ENCODE measurements around the gene ZNF407.

Gene ZNF407

GRCh38 chr18:75104483-75104882 is 506.8 kb downstream of the ZNF407 start:
- no peak for DNase-seq (ENCODE audit: low read depth)

GRCh38 chr18:75105551-75106254 is 508.0 kb downstream of the ZNF407 start:
- DNase-seq (ENCODE audit: low read depth), result no peak

- no peak for DNase-seq (ENCODE audit: low read depth)
Measured at GRCh38 chr18:75106746-75107145, 509.1 kb downstream of the ZNF407 start.

GRCh38 chr18:75107196-75107930 is 509.7 kb downstream of the ZNF407 start:
- DNase-seq (ENCODE audit: low read depth), result no peak

GRCh38 chr18:75107931-75108276 is 510.2 kb downstream of the ZNF407 start:
- no peak for DNase-seq (ENCODE audit: low read depth)

GRCh38 chr18:75108579-75109318 is 511.1 kb downstream of the ZNF407 start:
- DNase-seq (ENCODE audit: low read depth), result no peak

- no peak for DNase-seq (ENCODE audit: low read depth)
Measured at GRCh38 chr18:75109319-75109691, 511.6 kb downstream of the ZNF407 start.

GRCh38 chr18:75109819-75110218 is 512.1 kb downstream of the ZNF407 start:
- DNase-seq (ENCODE audit: low read depth), result no peak

- no peak for DNase-seq (ENCODE audit: low read depth)
Measured at GRCh38 chr18:75110311-75110710, 512.6 kb downstream of the ZNF407 start.

GRCh38 chr18:75110846-75111415 is 513.3 kb downstream of the ZNF407 start:
- DNase-seq (ENCODE audit: low read depth), result no peak

GRCh38 chr18:75111760-75112159 is 514.1 kb downstream of the ZNF407 start:
- no peak for DNase-seq (ENCODE audit: low read depth)

GRCh38 chr18:75112186-75113096 is 514.8 kb downstream of the ZNF407 start:
- DNase-seq (ENCODE audit: low read depth), result no peak

GRCh38 chr18:75113455-75113854 is 515.8 kb downstream of the ZNF407 start:
- DNase-seq (ENCODE audit: low read depth), result no peak

GRCh38 chr18:75114231-75114764 is 516.6 kb downstream of the ZNF407 start:
- DNase-seq (ENCODE audit: low read depth), result no peak

All from HS-27A (cell line).